SK-N-DZ (cell line): ENCODE results near the gene UGCG.
"Not testable (repeated sequence)": the region's sequence is repeated elsewhere in the genome, so short reads cannot be mapped to it uniquely, and the experiment has no call there.

Source experiments
- DNase-seq: peaks from one replicate; pipeline ENCODE4 v3.0.0-alpha.2; 2015; ENCODE audit warnings: low spot score

Gene UGCG

GRCh38 chr9:111919875-111920274, 23.3 kb downstream of the UGCG start:
- no peak for DNase-seq

GRCh38 chr9:111920531-111920930, 23.9 kb downstream of the UGCG start:
- no peak for DNase-seq

- DNase-seq: no peak
Observed at GRCh38 chr9:111922324-111923013, 25.9 kb downstream of the UGCG start.

- DNase-seq: no peak
Observed at GRCh38 chr9:111924281-111924680, 27.7 kb downstream of the UGCG start.

GRCh38 chr9:111925017-111925770, 28.6 kb downstream of the UGCG start:
- no peak for DNase-seq

- no peak for DNase-seq
Observed at GRCh38 chr9:111925784-111926183, 29.2 kb downstream of the UGCG start.

GRCh38 chr9:111926421-111926875, 29.8 kb downstream of the UGCG start:
- DNase-seq: no peak

GRCh38 chr9:111928359-111928720, 31.7 kb downstream of the UGCG start:
- DNase-seq: no peak

GRCh38 chr9:111934747-111935146, 38.1 kb downstream of the UGCG start:
- no peak for DNase-seq

- no peak for DNase-seq
Observed at GRCh38 chr9:111936391-111936790, 39.8 kb downstream of the UGCG start.

GRCh38 chr9:111937301-111937700, 40.7 kb downstream of the UGCG start:
- no peak for DNase-seq

- no peak for DNase-seq
Observed at GRCh38 chr9:111937781-111938426, 41.3 kb downstream of the UGCG start.

GRCh38 chr9:111938427-111938800, 41.8 kb downstream of the UGCG start:
- DNase-seq: no peak

- DNase-seq: no peak
Observed at GRCh38 chr9:111939322-111939721, 42.7 kb downstream of the UGCG start.

GRCh38 chr9:111940697-111941096, 44.1 kb downstream of the UGCG start:
- DNase-seq: no peak

GRCh38 chr9:111943200-111943599, 46.6 kb downstream of the UGCG start:
- DNase-seq: no peak

- no peak for DNase-seq
Observed at GRCh38 chr9:111943746-111944145, 47.1 kb downstream of the UGCG start.

GRCh38 chr9:111944241-111944866, 47.7 kb downstream of the UGCG start:
- DNase-seq: no peak

- DNase-seq: no peak
Observed at GRCh38 chr9:111945216-111945615, 48.6 kb downstream of the UGCG start.

- not testable (repeated sequence) for DNase-seq
Observed at GRCh38 chr9:111948109-111948508, 51.5 kb downstream of the UGCG start.

GRCh38 chr9:111948951-111949350, 52.3 kb downstream of the UGCG start:
- no peak for DNase-seq

- DNase-seq: no peak
Observed at GRCh38 chr9:111949919-111950318, 53.3 kb downstream of the UGCG start.
